Measurements from ENCODE around the gene LSM14A.
A peak's percentile ranks its signal among the peaks of the same experiment; 100 is the strongest.

LSM14A gene

GRCh38 chr19:34141025-34141424 is 31.3 kb upstream of the LSM14A start:
- no peaks in the 10 kb centered on the region for H3K27me3 ChIP-seq (ENCODE audit: insufficient read depth, low read depth, severe bottlenecking)
- H3K4me3 ChIP-seq (ENCODE audit: low read depth, low read length) = no peak overlapping the region
- TF ChIP-seq CTCF (IDR thresholded peaks at IDR 0.05; ENCODE audit: low read depth, low read length) = no peak
- no peak for DNase-seq
- no peak overlapping the region for H3K27ac ChIP-seq
- no peaks in the 10 kb centered on the region for H3K36me3 ChIP-seq
- H3K9me3 ChIP-seq (ENCODE audit: severe bottlenecking) = peaks cover 2% of the 10 kb centered on the region

GRCh38 chr19:34142440-34142839 is 29.9 kb upstream of the LSM14A start:
- no peaks in the 10 kb centered on the region for H3K36me3 ChIP-seq
- no peak for DNase-seq

GRCh38 chr19:34145741-34146202 is 26.5 kb upstream of the LSM14A start:
- Histone ChIP-seq H3K27me3 (ENCODE audit: insufficient read depth, low read depth, severe bottlenecking) (no peaks in the 10 kb centered on the region), H3K36me3 (no peaks in the 10 kb centered on the region), H3K4me3 (ENCODE audit: low read depth, low read length) (no peak overlapping the region), H3K9me3 (ENCODE audit: severe bottlenecking) (peaks cover 2% of the 10 kb centered on the region), H3K27ac (no peak overlapping the region)
- peak; percentile 47 for DNase-seq
- peak; percentile 64 for TF ChIP-seq CTCF (IDR thresholded peaks at IDR 0.05; ENCODE audit: low read depth, low read length)

More at GRCh38 chr19:34142440-34142839, 29.9 kb upstream of the LSM14A start:
- Histone ChIP-seq H3K27ac (no peak overlapping the region), H3K27me3 (ENCODE audit: insufficient read depth, low read depth, severe bottlenecking) (no peaks in the 10 kb centered on the region), H3K4me3 (ENCODE audit: low read depth, low read length) (no peak overlapping the region), H3K9me3 (ENCODE audit: severe bottlenecking) (peaks cover 2% of the 10 kb centered on the region)
- no peak for TF ChIP-seq CTCF (IDR thresholded peaks at IDR 0.05; ENCODE audit: low read depth, low read length)

- no peaks in the 10 kb centered on the region for H3K36me3 ChIP-seq
- no peak for TF ChIP-seq CTCF (IDR thresholded peaks at IDR 0.05; ENCODE audit: low read depth, low read length)
- no peak overlapping the region for H3K4me3 ChIP-seq (ENCODE audit: low read depth, low read length)
- H3K9me3 ChIP-seq (ENCODE audit: severe bottlenecking) = no peaks in the 10 kb centered on the region
- no peak for DNase-seq
- no peaks in the 10 kb centered on the region for H3K27me3 ChIP-seq (ENCODE audit: insufficient read depth, low read depth, severe bottlenecking)
- no peak overlapping the region for H3K27ac ChIP-seq
Observed at GRCh38 chr19:34148658-34149185, 23.6 kb upstream of the LSM14A start.

GRCh38 chr19:34149873-34150272 is 22.4 kb upstream of the LSM14A start:
- H3K9me3 ChIP-seq (ENCODE audit: severe bottlenecking) = no peaks in the 10 kb centered on the region
- no peak for TF ChIP-seq CTCF (IDR thresholded peaks at IDR 0.05; ENCODE audit: low read depth, low read length)
- H3K27me3 ChIP-seq (ENCODE audit: insufficient read depth, low read depth, severe bottlenecking) = no peaks in the 10 kb centered on the region
- H3K27ac ChIP-seq = no peak overlapping the region
- no peak overlapping the region for H3K4me3 ChIP-seq (ENCODE audit: low read depth, low read length)
- no peaks in the 10 kb centered on the region for H3K36me3 ChIP-seq
- no peak for DNase-seq

GRCh38 chr19:34150558-34150957 is 21.7 kb upstream of the LSM14A start:
- no peaks in the 10 kb centered on the region for H3K27me3 ChIP-seq (ENCODE audit: insufficient read depth, low read depth, severe bottlenecking)
- H3K4me3 ChIP-seq (ENCODE audit: low read depth, low read length) = no peak overlapping the region
- DNase-seq = no peak
- no peaks in the 10 kb centered on the region for H3K9me3 ChIP-seq (ENCODE audit: severe bottlenecking)
- H3K36me3 ChIP-seq = no peaks in the 10 kb centered on the region
- H3K27ac ChIP-seq = no peak overlapping the region
- TF ChIP-seq CTCF (IDR thresholded peaks at IDR 0.05; ENCODE audit: low read depth, low read length) = no peak
